Astrocyte of the spinal cord (primary cell): ENCODE results near the gene AIFM3.

Source experiments
- DNase-seq: peaks from one replicate; pipeline ENCODE4 v3.0.0; 2011; ENCODE audit warnings: low read depth, low spot score
- H3K4me3 ChIP-seq: 2 replicates; pipeline ENCODE4 v1.5.1; 2011; ENCODE audit warnings: low read depth, mild to moderate bottlenecking, low read length, moderate library complexity
- in situ Hi-C: cut with HindIII; loops from 2 replicates; pipeline ENCODE4 v1.10.0; 2017; ENCODE audit warnings: low sequenced_read_pairs
- TF ChIP-seq, protein P1 (sequence below): IDR thresholded peaks from 2 replicates; pipeline ENCODE4 v1.5.1; 2012; ENCODE audit warnings: low read depth, mild to moderate bottlenecking, low read length, inconsistent platforms

Gene AIFM3

DNA sequence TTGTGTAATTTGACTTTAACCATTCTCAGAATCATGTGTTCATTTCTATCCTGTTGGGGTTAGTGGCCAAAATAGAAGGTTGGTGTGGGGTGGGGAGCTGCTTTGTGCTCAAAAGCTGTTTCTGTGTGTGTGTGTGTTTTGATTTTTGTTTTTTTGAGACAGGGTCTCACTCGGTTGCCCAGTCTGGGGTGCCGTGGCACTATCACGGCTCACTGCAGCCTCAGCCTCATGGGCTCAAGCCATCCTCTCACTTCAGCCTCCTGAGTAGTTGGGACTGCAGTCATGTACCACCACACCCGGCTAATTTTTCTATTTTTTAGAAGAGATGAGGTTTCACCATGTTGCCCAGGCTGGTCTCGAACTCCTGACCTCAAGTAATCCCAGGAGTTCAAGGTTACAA lies 18.1 kb upstream of the AIFM3 start:
- in situ Hi-C loops: no loop called here
- TF ChIP-seq, protein P1, sequence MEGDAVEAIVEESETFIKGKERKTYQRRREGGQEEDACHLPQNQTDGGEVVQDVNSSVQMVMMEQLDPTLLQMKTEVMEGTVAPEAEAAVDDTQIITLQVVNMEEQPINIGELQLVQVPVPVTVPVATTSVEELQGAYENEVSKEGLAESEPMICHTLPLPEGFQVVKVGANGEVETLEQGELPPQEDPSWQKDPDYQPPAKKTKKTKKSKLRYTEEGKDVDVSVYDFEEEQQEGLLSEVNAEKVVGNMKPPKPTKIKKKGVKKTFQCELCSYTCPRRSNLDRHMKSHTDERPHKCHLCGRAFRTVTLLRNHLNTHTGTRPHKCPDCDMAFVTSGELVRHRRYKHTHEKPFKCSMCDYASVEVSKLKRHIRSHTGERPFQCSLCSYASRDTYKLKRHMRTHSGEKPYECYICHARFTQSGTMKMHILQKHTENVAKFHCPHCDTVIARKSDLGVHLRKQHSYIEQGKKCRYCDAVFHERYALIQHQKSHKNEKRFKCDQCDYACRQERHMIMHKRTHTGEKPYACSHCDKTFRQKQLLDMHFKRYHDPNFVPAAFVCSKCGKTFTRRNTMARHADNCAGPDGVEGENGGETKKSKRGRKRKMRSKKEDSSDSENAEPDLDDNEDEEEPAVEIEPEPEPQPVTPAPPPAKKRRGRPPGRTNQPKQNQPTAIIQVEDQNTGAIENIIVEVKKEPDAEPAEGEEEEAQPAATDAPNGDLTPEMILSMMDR: no peak
- DNase-seq: no peak
- no peak overlapping the region for H3K4me3 ChIP-seq

- TF ChIP-seq, protein P1: no peak
- in situ Hi-C loops: no loop called here
- no peak for DNase-seq
- H3K4me3 ChIP-seq: no peak overlapping the region
These were observed 17.3 kb upstream of the AIFM3 start for GRCh38 chr22:20949698-20950183.

DNA sequence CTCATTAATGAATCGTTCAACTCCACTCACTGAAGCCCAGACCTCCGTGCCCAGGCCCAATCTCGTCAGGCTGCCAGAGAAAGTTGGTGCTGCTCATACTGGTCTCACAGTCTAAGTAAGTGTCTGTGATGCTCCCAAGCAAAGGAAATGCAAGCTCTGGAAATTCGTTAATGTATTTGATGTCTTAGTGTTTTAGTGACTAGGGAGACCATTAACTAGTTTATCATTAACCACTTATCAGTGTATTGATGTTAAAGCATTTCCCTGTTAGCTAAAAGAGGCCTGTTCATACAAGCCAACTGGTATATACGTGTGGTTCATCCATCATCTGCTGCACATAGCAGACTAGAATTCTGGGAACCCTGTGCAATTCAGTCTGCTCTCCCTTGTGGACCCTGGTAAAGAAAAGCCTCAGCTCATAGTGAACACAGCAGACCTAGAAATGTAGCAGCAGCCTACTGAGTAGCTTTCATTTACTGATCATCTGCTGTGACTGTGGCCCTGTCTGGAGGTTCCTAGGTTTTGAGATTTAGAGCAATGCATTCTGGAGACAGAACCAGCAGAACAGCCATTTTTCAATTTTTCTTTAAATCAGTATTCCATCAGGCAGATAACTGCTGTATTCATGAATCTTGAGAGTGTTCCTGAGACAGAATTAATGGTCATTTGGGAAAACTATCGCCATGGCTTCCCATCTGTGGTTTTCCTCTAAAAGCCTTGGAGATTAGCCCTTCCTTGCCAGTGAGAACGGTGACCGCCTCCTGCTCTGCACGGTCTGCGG lies 15.7 kb upstream of the AIFM3 start:
- in situ Hi-C loops: no loop called here
- no peak overlapping the region for H3K4me3 ChIP-seq
- no peak for DNase-seq
- TF ChIP-seq, protein P1: no peak

DNA sequence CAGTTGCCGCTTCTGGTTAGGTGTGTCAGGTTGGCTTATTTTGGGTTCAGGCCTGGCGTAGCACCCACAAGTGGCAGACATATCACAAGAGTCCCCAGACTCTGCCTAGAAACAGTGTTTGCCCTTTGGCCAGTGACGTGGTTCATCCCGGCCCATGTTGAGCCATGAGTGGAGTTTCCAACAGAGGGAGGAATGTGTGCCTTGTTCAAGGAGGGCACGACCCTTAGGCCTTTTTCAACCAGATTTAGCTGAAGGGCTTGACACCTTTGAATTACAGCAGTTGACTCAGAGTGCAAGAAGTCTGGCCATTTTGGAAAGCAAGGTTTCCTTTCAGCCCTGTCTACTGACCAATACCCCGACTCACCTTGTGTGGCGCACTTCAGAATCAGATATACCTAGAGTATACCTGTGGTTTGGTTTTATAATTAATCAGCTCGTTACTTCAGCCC lies 15.1 kb upstream of the AIFM3 start:
- in situ Hi-C loops: no loop called here
- H3K4me3 ChIP-seq: no peak overlapping the region
- DNase-seq: no peak
- TF ChIP-seq, protein P1: no peak

DNA sequence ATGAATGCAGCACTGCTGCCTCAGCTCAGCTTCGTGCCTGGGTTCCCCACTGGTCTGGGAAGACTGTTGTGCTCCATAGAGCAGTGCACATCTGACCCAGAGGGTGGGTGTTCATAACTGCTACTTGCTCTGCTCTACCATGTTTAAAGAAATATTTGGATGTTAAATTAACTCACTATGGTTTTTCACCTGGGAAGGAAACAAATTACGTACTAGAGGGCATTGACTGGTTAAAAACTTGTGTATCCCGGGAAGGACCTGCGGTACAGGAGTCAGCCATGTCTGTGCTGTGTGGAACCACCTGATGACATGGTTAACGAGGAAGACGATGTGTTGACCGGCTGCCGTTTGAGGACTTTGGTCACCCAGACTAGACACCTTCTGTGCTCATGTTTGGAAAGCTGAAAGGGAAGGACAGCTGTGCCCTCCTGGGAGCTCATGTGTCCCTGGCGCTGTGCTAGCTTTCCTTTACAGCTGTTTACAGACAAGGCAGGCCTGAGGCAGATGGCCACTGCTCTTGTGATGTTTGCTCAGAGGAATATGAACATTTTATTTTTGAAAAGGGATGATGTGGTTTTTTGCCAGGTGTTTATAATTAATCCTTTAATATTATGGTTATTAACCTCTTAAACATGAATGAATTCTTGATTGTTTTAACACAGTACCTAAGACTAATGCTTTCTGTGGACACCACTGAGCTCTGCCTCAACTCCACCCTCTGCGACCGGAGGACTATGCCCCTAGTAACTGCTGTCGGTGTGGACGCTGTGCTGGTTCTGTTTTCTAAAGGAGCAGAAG lies 14.3 kb upstream of the AIFM3 start:
- H3K4me3 ChIP-seq: no peak overlapping the region
- no peak for DNase-seq
- TF ChIP-seq, protein P1: no peak
- in situ Hi-C loops: no loop called here

GRCh38 chr22:20953342-20953608 lies 13.8 kb upstream of the AIFM3 start:
- TF ChIP-seq, protein P1: no peak
- in situ Hi-C loops: no loop called here
- DNase-seq: no peak
- no peak overlapping the region for H3K4me3 ChIP-seq
